ENCODE results near the gene METTL17. TPM values are rescaled to one million over a fixed set of nuclear protein-coding genes. Genes with fewer than 3 reads are reported as not detected.

Gene METTL17
- total RNA-seq, 1 experiment from 2014 or later = 98.1 TPM

DNA sequence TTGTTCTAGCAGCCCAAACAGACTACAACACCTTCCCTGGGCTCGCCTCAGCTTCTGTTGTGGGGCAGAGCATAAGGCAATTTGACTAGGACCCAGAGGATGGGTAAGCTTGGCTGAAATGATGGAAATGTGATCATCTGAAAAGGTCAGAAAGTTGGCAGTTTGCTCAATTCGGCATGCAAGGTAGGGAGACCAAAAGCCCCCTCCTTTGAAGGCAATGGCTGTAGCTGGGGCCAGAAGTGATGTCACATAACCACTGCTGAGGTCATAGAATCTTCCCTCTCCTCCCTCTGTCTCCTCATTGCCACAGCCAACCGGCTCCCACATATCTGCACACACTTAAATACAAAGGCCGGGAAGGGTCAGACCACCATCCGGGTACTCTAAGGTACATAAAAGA lies 40.1 kb downstream of the METTL17 start, which contains the start of gene TPPP2 (continued):
- TF ChIP-seq, protein P1, sequence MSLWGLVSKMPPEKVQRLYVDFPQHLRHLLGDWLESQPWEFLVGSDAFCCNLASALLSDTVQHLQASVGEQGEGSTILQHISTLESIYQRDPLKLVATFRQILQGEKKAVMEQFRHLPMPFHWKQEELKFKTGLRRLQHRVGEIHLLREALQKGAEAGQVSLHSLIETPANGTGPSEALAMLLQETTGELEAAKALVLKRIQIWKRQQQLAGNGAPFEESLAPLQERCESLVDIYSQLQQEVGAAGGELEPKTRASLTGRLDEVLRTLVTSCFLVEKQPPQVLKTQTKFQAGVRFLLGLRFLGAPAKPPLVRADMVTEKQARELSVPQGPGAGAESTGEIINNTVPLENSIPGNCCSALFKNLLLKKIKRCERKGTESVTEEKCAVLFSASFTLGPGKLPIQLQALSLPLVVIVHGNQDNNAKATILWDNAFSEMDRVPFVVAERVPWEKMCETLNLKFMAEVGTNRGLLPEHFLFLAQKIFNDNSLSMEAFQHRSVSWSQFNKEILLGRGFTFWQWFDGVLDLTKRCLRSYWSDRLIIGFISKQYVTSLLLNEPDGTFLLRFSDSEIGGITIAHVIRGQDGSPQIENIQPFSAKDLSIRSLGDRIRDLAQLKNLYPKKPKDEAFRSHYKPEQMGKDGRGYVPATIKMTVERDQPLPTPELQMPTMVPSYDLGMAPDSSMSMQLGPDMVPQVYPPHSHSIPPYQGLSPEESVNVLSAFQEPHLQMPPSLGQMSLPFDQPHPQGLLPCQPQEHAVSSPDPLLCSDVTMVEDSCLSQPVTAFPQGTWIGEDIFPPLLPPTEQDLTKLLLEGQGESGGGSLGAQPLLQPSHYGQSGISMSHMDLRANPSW (CRISPR knock-in tag; conservative IDR thresholded peaks at IDR 0.05; ENCODE audit: low read depth) = no peak
- TF ChIP-seq, protein P2, sequence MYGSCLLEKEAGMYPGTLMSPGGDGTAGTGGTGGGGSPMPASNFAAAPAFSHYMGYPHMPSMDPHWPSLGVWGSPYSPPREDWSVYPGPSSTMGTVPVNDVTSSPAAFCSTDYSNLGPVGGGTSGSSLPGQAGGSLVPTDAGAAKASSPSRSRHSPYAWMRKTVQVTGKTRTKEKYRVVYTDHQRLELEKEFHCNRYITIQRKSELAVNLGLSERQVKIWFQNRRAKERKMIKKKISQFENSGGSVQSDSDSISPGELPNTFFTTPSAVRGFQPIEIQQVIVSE (CRISPR knock-in tag; IDR thresholded peaks at IDR 0.05; ENCODE audit: borderline replicate concordance) = no peak
- no peak for TF ChIP-seq FOXP1 (CRISPR knock-in tag; IDR thresholded peaks at IDR 0.05; ENCODE audit: borderline replicate concordance)
- TF ChIP-seq GTF2I (CRISPR knock-in tag; conservative IDR thresholded peaks at IDR 0.05) = no peak
- no peak for TF ChIP-seq IRF2 (CRISPR knock-in tag; IDR thresholded peaks at IDR 0.05; ENCODE audit: borderline replicate concordance, low read depth)
- TF ChIP-seq MXD4 (CRISPR knock-in tag; IDR thresholded peaks at IDR 0.05; ENCODE audit: borderline replicate concordance) = no peak
- TF ChIP-seq, protein P3, sequence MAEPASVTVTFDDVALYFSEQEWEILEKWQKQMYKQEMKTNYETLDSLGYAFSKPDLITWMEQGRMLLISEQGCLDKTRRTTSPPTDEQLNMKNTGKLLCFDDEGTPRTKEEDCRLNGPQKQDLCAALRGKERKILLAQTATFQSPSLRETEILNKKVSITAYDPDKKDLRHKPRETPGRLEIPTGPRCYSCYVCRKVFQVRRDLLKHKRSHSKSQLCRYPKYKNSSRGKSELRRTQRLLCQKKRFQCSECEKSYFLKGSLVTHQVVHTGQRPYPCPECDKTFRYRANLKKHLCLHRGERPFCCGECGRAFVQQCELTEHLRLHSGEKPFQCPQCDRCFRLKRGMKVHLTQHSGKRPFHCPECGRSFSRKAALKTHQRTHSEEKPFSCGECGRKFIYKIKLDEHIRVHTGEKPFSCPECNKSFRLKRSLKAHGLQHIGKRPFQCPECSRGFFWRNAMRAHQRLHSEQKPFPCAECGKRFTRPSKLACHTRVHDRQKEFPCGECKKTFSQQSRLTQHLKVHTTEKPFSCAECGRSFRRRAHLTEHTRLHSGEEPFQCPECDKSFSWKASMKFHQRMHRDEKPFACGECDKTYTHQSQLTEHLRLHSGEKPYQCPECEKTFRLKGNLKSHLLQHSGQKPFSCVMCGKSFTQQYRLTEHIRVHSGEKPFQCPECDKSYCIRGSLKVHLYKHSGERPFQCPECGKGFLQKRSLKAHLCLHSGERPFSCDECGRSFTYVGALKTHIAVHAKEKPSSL (CRISPR knock-in tag; conservative IDR thresholded peaks at IDR 0.05) = no peak
- TF ChIP-seq, protein P4, sequence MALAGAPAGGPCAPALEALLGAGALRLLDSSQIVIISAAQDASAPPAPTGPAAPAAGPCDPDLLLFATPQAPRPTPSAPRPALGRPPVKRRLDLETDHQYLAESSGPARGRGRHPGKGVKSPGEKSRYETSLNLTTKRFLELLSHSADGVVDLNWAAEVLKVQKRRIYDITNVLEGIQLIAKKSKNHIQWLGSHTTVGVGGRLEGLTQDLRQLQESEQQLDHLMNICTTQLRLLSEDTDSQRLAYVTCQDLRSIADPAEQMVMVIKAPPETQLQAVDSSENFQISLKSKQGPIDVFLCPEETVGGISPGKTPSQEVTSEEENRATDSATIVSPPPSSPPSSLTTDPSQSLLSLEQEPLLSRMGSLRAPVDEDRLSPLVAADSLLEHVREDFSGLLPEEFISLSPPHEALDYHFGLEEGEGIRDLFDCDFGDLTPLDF (CRISPR knock-in tag; IDR thresholded peaks at IDR 0.05) = no peak
- no peak for TF ChIP-seq EMX1 (CRISPR knock-in tag; IDR thresholded peaks at IDR 0.05)
- TF ChIP-seq, protein P5, sequence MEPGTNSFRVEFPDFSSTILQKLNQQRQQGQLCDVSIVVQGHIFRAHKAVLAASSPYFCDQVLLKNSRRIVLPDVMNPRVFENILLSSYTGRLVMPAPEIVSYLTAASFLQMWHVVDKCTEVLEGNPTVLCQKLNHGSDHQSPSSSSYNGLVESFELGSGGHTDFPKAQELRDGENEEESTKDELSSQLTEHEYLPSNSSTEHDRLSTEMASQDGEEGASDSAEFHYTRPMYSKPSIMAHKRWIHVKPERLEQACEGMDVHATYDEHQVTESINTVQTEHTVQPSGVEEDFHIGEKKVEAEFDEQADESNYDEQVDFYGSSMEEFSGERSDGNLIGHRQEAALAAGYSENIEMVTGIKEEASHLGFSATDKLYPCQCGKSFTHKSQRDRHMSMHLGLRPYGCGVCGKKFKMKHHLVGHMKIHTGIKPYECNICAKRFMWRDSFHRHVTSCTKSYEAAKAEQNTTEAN (CRISPR knock-in tag; IDR thresholded peaks at IDR 0.05) = no peak

DNA sequence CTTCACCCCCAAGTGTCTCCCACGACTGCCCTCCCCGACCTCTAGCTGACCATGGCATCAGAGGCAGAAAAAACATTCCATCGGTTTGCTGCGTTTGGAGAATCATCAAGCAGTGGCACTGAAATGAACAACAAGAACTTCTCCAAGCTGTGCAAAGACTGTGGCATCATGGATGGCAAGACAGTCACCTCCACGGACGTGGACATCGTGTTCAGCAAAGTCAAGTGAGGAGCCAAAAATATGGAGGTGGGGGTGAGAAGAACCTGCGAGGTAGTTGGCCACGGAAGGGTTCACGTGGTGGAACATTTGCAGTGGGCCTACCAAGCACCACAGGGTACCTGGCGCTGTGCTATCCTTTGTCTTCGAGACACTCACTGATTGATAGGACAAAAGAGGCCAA lies 40.8 kb downstream of the METTL17 start:
- Mint-ChIP-seq H3K9me3 (no peaks in the 10 kb centered on the region), H3K27ac (no peak overlapping the region), H3K4me3 (no peak overlapping the region), H3K27me3 (ENCODE audit: low read depth) (peaks cover 16% of the 10 kb centered on the region), H3K36me3 (no peaks in the 10 kb centered on the region), H3K4me1 (peaks cover 17% of the 10 kb centered on the region)
- ChIA-PET POLR2A (no interaction called here), CTCF (interaction anchor here (0.6 to 12.2 kb wide), 4 partner anchors 10 to 36 kb away, joined by 3 to 104 read pairs (median 5); no protein-coding TSS in a partner anchor)
- no peak for TF ChIP-seq PRRX2 (CRISPR knock-in tag; IDR thresholded peaks at IDR 0.05)
- ATAC-seq (no peak), DNase-seq (ENCODE audit: low spot score) (no peak)

DNA sequence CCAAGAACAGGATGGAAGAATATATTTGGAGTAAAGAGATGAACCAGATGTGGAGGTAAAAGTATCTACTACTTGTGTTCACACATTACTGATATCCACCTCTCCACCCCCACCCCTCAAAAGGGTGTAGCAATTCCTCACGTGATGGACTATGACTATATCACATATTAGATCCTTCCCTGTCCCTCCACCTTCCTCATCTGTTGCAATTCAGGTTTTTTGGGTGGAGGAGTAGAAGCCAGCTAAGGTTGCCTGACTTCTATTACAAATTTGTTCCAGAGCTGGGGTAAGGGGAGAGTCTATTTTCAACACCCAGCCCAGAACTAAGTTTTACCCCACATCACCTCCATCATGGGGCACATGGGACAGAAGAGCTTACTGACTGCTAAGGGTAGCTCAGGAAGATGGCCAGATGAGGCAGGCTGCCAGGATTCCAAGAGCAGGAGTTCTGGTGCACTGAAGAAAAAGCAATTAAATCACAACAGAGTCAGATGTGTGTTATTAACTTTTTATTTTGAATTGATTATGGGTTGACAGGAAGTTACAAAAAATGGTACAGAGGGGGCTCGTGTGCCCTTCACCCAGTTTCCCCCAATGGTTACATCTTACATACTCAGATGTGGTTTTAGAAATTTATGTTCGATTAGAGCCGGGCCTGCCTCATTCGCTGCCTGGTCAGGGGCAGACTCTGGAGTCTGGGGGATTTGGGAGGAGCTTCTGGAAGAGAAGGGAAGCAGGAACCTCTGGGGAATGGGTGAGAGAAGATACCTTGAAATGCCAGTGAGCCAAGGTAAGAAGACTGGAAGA lies 42.7 kb downstream of the METTL17 start:
- H3K4me3 Mint-ChIP-seq = no peak overlapping the region
- POLR2A ChIA-PET = interaction anchor here (1.4 kb wide), 1 partner anchor 9 kb away, joined by 4 read pairs; no protein-coding TSS in a partner anchor
- TF ChIP-seq, protein P6, sequence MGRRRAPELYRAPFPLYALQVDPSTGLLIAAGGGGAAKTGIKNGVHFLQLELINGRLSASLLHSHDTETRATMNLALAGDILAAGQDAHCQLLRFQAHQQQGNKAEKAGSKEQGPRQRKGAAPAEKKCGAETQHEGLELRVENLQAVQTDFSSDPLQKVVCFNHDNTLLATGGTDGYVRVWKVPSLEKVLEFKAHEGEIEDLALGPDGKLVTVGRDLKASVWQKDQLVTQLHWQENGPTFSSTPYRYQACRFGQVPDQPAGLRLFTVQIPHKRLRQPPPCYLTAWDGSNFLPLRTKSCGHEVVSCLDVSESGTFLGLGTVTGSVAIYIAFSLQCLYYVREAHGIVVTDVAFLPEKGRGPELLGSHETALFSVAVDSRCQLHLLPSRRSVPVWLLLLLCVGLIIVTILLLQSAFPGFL (CRISPR knock-in tag; IDR thresholded peaks at IDR 0.05; ENCODE audit: borderline replicate concordance) = no peak
- no peak for TF ChIP-seq HMGA2 (CRISPR knock-in tag; IDR thresholded peaks at IDR 0.05)
- TF ChIP-seq ESRRA (CRISPR knock-in tag; IDR thresholded peaks at IDR 0.05; ENCODE audit: borderline replicate concordance) = no peak
- TF ChIP-seq, protein P7, sequence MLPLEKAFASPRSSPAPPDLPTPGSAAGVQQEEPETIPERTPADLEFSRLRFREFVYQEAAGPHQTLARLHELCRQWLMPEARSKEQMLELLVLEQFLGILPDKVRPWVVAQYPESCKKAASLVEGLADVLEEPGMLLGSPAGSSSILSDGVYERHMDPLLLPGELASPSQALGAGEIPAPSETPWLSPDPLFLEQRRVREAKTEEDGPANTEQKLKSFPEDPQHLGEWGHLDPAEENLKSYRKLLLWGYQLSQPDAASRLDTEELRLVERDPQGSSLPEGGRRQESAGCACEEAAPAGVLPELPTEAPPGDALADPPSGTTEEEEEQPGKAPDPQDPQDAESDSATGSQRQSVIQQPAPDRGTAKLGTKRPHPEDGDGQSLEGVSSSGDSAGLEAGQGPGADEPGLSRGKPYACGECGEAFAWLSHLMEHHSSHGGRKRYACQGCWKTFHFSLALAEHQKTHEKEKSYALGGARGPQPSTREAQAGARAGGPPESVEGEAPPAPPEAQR (CRISPR knock-in tag; IDR thresholded peaks at IDR 0.05) = no peak
- TF ChIP-seq, protein P8, sequence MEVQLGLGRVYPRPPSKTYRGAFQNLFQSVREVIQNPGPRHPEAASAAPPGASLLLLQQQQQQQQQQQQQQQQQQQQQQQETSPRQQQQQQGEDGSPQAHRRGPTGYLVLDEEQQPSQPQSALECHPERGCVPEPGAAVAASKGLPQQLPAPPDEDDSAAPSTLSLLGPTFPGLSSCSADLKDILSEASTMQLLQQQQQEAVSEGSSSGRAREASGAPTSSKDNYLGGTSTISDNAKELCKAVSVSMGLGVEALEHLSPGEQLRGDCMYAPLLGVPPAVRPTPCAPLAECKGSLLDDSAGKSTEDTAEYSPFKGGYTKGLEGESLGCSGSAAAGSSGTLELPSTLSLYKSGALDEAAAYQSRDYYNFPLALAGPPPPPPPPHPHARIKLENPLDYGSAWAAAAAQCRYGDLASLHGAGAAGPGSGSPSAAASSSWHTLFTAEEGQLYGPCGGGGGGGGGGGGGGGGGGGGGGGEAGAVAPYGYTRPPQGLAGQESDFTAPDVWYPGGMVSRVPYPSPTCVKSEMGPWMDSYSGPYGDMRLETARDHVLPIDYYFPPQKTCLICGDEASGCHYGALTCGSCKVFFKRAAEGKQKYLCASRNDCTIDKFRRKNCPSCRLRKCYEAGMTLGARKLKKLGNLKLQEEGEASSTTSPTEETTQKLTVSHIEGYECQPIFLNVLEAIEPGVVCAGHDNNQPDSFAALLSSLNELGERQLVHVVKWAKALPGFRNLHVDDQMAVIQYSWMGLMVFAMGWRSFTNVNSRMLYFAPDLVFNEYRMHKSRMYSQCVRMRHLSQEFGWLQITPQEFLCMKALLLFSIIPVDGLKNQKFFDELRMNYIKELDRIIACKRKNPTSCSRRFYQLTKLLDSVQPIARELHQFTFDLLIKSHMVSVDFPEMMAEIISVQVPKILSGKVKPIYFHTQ (CRISPR knock-in tag; IDR thresholded peaks at IDR 0.05) = no peak
- TF ChIP-seq CBFB (CRISPR knock-in tag; IDR thresholded peaks at IDR 0.05; ENCODE audit: low read depth) = no peak

More for the DNA sequence above, 42.7 kb downstream of the METTL17 start:
- Mint-ChIP-seq H3K36me3 (no peaks in the 10 kb centered on the region), H3K9me3 (no peaks in the 10 kb centered on the region), H3K27ac (no peak overlapping the region), H3K27me3 (ENCODE audit: low read depth) (peaks cover 8% of the 10 kb centered on the region), H3K4me1 (peaks cover under 1% of the 10 kb centered on the region; the same call in 1 of the 2 replicates)
- CTCF ChIA-PET = interaction anchor here (1.6 to 12.2 kb wide), 3 partner anchors 7 to 18 kb away, joined by 7 to 104 read pairs (median 9); no protein-coding TSS in a partner anchor
- ATAC-seq (no peak), DNase-seq (ENCODE audit: low spot score) (no peak)

All from WTC11 (cell line).